Activated T-helper 2 cell treated with anti-CD3 and anti-CD28 coated beads, Interferon-gamma antibody, Interleukin-2, Interleukin-4, amounts not matched to agents 10 μg/mL and 5 μg/mL and 100 μg/mL, durations not matched to agents 14 hours and 24 hours and 36 hours (primary cell): Measurements from ENCODE around the gene IGIP. TPM values are rescaled to one million over a fixed set of nuclear protein-coding genes. Genes with fewer than 3 reads are reported as not detected.

Experiments used
- DNase-seq: peaks from one replicate; pipeline ENCODE4 v3.0.0; 2021; ENCODE audit warnings: low spot score
- H3K27ac Mint-ChIP-seq: one replicate; pipeline ENCODE4 v1.8.0; 2021; ENCODE audit warnings: mixed read lengths
- H3K27me3 Mint-ChIP-seq: one replicate; pipeline ENCODE4 v1.8.0; 2021; ENCODE audit warnings: low read depth, mixed read lengths
- H3K36me3 Mint-ChIP-seq: one replicate; pipeline ENCODE4 v1.8.0; 2021; ENCODE audit warnings: low read depth, mixed read lengths
- H3K4me1 Mint-ChIP-seq: one replicate; pipeline ENCODE4 v1.8.0; 2021; ENCODE audit warnings: low read depth, mixed read lengths
- H3K4me3 Mint-ChIP-seq: one replicate; pipeline ENCODE4 v1.8.0; 2021; ENCODE audit warnings: low read depth, mild to moderate bottlenecking, moderate library complexity, mixed read lengths
- H3K9me3 Mint-ChIP-seq: one replicate; pipeline ENCODE4 v1.8.0; 2021; ENCODE audit warnings: mixed read lengths
- intact Hi-C: fragments of 100-400 bp; cut with micrococcal nuclease; formaldehyde crosslinking; loops from one replicate; pipeline ENCODE4 v1.15.1; 2023
- total RNA-seq: library from RNA; stranded (reverse); gene quantifications from 2 replicates; pipeline ENCODE4 v1.2.3, GENCODE V29; 2022

Gene IGIP
- total RNA-seq = 2.2 and 2.3 TPM in 2 replicates

GRCh38 chr5:140125637-140126036, at the start of gene IGIP:
Gene IGIP (plus strand): TSS chr5:140125937. CDS start chr5:140128477, 2,540 bp downstream.
- Mint-ChIP-seq H3K27ac (no peak within 1 kb of the TSS), H3K4me1 (peaks cover 7% of the 10 kb centered on the region), H3K4me3 (no peak within 1 kb of the TSS), H3K36me3 (no peaks in the 10 kb centered on the region), H3K27me3 (peaks cover 9% of the 10 kb centered on the region), H3K9me3 (no peaks in the 10 kb centered on the region)
- no peak for DNase-seq
- intact Hi-C loops = no loop called here

DNA sequence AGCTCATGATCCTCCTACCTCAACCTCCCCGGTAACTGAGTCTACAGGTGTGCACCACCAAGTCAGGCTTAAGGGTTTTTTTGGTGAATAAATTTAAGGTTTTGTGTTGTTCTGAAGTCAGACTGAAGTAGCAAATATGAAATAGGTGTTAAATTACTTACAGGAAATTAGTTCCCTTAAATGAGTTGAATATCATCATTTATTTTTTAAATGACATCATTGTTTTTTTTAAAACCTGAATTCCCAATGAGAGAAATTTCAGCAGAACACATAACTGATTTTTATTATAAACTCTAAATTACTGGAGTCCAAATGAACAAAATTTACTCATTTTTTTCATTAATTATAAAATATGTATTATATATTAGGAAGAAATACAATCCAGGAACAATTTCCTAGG, 49.6 kb upstream of the IGIP start:
- H3K36me3 Mint-ChIP-seq = no peaks in the 10 kb centered on the region
- DNase-seq = no peak
- H3K27me3 Mint-ChIP-seq = peaks cover 34% of the 10 kb centered on the region
- no peak overlapping the region for H3K27ac Mint-ChIP-seq
- no peaks in the 10 kb centered on the region for H3K9me3 Mint-ChIP-seq
- intact Hi-C loops = no loop called here
- no peaks in the 10 kb centered on the region for H3K4me1 Mint-ChIP-seq
- H3K4me3 Mint-ChIP-seq = no peak overlapping the region

DNA sequence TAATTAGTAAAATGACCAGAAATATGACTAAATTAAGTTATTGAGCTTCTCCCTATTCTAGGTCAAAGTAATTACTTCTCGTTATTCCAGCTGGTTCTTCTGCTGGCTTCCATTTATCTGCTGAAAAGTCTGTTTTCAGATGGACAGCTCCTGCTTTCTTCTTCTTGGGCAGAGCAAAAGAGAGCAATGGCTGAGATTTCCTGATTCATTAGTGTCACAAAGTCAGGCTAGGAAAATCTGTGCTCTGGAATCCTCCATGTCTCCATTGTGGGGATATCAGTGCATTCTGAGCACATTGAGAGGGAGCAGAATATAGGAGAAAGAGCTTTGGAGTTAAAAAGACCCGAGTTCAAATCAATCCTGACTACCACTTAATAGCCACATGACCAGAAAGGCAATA, 48.9 kb upstream of the IGIP start:
- Mint-ChIP-seq H3K36me3 (no peaks in the 10 kb centered on the region), H3K9me3 (no peaks in the 10 kb centered on the region), H3K27ac (no peak overlapping the region), H3K27me3 (peaks cover 31% of the 10 kb centered on the region), H3K4me3 (no peak overlapping the region), H3K4me1 (no peaks in the 10 kb centered on the region)
- DNase-seq = no peak
- intact Hi-C loops = no loop called here

GRCh38 chr5:140083120-140083519, 42.6 kb upstream of the IGIP start:
- no peaks in the 10 kb centered on the region for H3K9me3 Mint-ChIP-seq

GRCh38 chr5:140083650-140084049, 42.1 kb upstream of the IGIP start:
- intact Hi-C loops = no loop called here
- Mint-ChIP-seq H3K27me3 (peaks cover 45% of the 10 kb centered on the region), H3K4me3 (no peak overlapping the region), H3K4me1 (no peaks in the 10 kb centered on the region), H3K9me3 (no peaks in the 10 kb centered on the region), H3K36me3 (no peaks in the 10 kb centered on the region), H3K27ac (no peak overlapping the region)
- no peak for DNase-seq

More at GRCh38 chr5:140083120-140083519, 42.6 kb upstream of the IGIP start:
- Mint-ChIP-seq H3K27ac (no peak overlapping the region), H3K27me3 (peaks cover 45% of the 10 kb centered on the region), H3K4me1 (no peaks in the 10 kb centered on the region), H3K4me3 (no peak overlapping the region), H3K36me3 (no peaks in the 10 kb centered on the region)
- DNase-seq = no peak
- intact Hi-C loops = no loop called here

GRCh38 chr5:140084541-140084940, 41.2 kb upstream of the IGIP start:
- no peaks in the 10 kb centered on the region for H3K4me1 Mint-ChIP-seq
- H3K27ac Mint-ChIP-seq = no peak overlapping the region
- peaks cover 1% of the 10 kb centered on the region for H3K9me3 Mint-ChIP-seq
- DNase-seq = no peak
- H3K4me3 Mint-ChIP-seq = no peak overlapping the region
- H3K27me3 Mint-ChIP-seq = peaks cover 51% of the 10 kb centered on the region
- intact Hi-C loops = no loop called here
- no peaks in the 10 kb centered on the region for H3K36me3 Mint-ChIP-seq

GRCh38 chr5:140090251-140090650, 35.5 kb upstream of the IGIP start:
- Mint-ChIP-seq H3K9me3 (peaks cover 16% of the 10 kb centered on the region), H3K4me3 (no peak overlapping the region), H3K4me1 (no peaks in the 10 kb centered on the region), H3K36me3 (no peaks in the 10 kb centered on the region), H3K27ac (no peak overlapping the region), H3K27me3 (peaks cover 45% of the 10 kb centered on the region)
- intact Hi-C loops = no loop called here
- DNase-seq = no peak

GRCh38 chr5:140093179-140093578, 32.6 kb upstream of the IGIP start:
- intact Hi-C loops = no loop called here
- H3K27me3 Mint-ChIP-seq = peaks cover 34% of the 10 kb centered on the region
- DNase-seq = no peak
- H3K4me1 Mint-ChIP-seq = no peaks in the 10 kb centered on the region
- no peak overlapping the region for H3K4me3 Mint-ChIP-seq
- no peaks in the 10 kb centered on the region for H3K36me3 Mint-ChIP-seq
- no peak overlapping the region for H3K27ac Mint-ChIP-seq
- H3K9me3 Mint-ChIP-seq = peaks cover 16% of the 10 kb centered on the region

GRCh38 chr5:140093866-140094265, 31.9 kb upstream of the IGIP start:
- Mint-ChIP-seq H3K4me3 (no peak overlapping the region), H3K27me3 (peaks cover 34% of the 10 kb centered on the region)

GRCh38 chr5:140094889-140095288, 30.8 kb upstream of the IGIP start:
- H3K9me3 Mint-ChIP-seq = peaks cover 12% of the 10 kb centered on the region
- no peak for DNase-seq
- H3K4me3 Mint-ChIP-seq = no peak overlapping the region
- H3K36me3 Mint-ChIP-seq = no peaks in the 10 kb centered on the region
- H3K27ac Mint-ChIP-seq = no peak overlapping the region
- intact Hi-C loops = no loop called here
- no peaks in the 10 kb centered on the region for H3K4me1 Mint-ChIP-seq
- peaks cover 28% of the 10 kb centered on the region for H3K27me3 Mint-ChIP-seq

More at GRCh38 chr5:140093866-140094265, 31.9 kb upstream of the IGIP start:
- no peak for DNase-seq
- Mint-ChIP-seq H3K9me3 (peaks cover 16% of the 10 kb centered on the region), H3K36me3 (no peaks in the 10 kb centered on the region), H3K4me1 (no peaks in the 10 kb centered on the region), H3K27ac (no peak overlapping the region)
- intact Hi-C loops = no loop called here

GRCh38 chr5:140101179-140101578, 24.6 kb upstream of the IGIP start:
- no peak for DNase-seq
- H3K4me3 Mint-ChIP-seq = no peak overlapping the region

GRCh38 chr5:140103154-140103553, 22.6 kb upstream of the IGIP start:
- Mint-ChIP-seq H3K4me3 (no peak overlapping the region), H3K27me3 (peaks cover 50% of the 10 kb centered on the region)
- intact Hi-C loops = no loop called here

More at GRCh38 chr5:140101179-140101578, 24.6 kb upstream of the IGIP start:
- Mint-ChIP-seq H3K27ac (no peak overlapping the region), H3K27me3 (peaks cover 47% of the 10 kb centered on the region), H3K9me3 (no peaks in the 10 kb centered on the region), H3K36me3 (no peaks in the 10 kb centered on the region), H3K4me1 (peaks cover 1% of the 10 kb centered on the region)
- intact Hi-C loops = no loop called here

DNA sequence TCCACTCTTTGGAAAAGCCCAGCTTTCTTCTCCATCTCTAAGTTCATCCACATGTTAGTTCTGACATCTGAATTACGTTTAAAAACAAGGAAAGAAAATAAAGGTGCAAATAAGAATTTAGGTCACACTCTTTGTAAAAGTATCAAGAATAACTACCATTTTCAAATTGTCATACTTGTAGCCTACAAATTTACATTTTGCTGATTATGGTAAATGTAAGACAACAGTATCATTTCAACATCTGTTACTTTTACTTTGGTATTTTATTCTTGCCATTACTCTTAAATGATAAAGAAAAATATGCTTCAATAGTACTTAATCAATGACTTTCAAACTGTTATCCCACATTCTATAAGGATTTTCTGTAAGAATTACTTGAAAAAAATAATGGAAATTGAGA, 21.6 kb upstream of the IGIP start:
- Mint-ChIP-seq H3K4me1 (peaks cover 20% of the 10 kb centered on the region), H3K4me3 (no peak overlapping the region), H3K36me3 (peaks cover 1% of the 10 kb centered on the region), H3K27me3 (peaks cover 53% of the 10 kb centered on the region), H3K9me3 (no peaks in the 10 kb centered on the region), H3K27ac (no peak overlapping the region)
- DNase-seq = no peak
- intact Hi-C loops = no loop called here

More at GRCh38 chr5:140103154-140103553, 22.6 kb upstream of the IGIP start:
- no peaks in the 10 kb centered on the region for H3K36me3 Mint-ChIP-seq
- H3K4me1 Mint-ChIP-seq = peaks cover 12% of the 10 kb centered on the region
- DNase-seq = no peak
- H3K27ac Mint-ChIP-seq = no peak overlapping the region
- no peaks in the 10 kb centered on the region for H3K9me3 Mint-ChIP-seq

GRCh38 chr5:140106101-140106500, 19.6 kb upstream of the IGIP start:
- H3K36me3 Mint-ChIP-seq = peaks cover 4% of the 10 kb centered on the region
- H3K27ac Mint-ChIP-seq = peak overlapping the region; percentile 6
- H3K9me3 Mint-ChIP-seq = no peaks in the 10 kb centered on the region

More at GRCh38 chr5:140106101-140106500, 19.6 kb upstream of the IGIP start:
- Mint-ChIP-seq H3K4me3 (peak overlapping the region; percentile 50), H3K4me1 (peaks cover 27% of the 10 kb centered on the region), H3K27me3 (peaks cover 52% of the 10 kb centered on the region)
- intact Hi-C loops = loop anchor here (2.0 kb wide), 2 partner anchors 33 to 39 kb away; no protein-coding TSS in a partner anchor
- DNase-seq = no peak
